Upper lobe of right lung (tissue), 1 donor: Measurements from ENCODE around the gene PAX9. TPM values are rescaled to one million over a fixed set of nuclear protein-coding genes. Genes with fewer than 3 reads are reported as not detected.

ENCODE experiments used
- ATAC-seq: fragments of 200-7000 bp; cut with Tn5 transposase; one replicate; pipeline ENCODE4 v1.9.1; 2020; ENCODE audit warnings: mild to moderate bottlenecking, moderate library complexity
- DNase-seq: peaks from one replicate; pipeline ENCODE4 v3.0.0-alpha.2; 2020
- H3K27ac ChIP-seq: fragments of 200-600 bp; one replicate; pipeline ENCODE4 v1.8.0; 2022
- H3K27me3 ChIP-seq: fragments of 200-600 bp; one replicate; pipeline ENCODE4 v1.8.0; 2022; ENCODE audit warnings: mild to moderate bottlenecking
- H3K36me3 ChIP-seq: fragments of 200-600 bp; one replicate; pipeline ENCODE4 v1.8.0; 2022
- H3K4me1 ChIP-seq: fragments of 200-600 bp; one replicate; pipeline ENCODE4 v1.8.0; 2022
- H3K4me3 ChIP-seq: fragments of 200-600 bp; one replicate; pipeline ENCODE4 v1.8.0; 2022; ENCODE audit warnings: mild to moderate bottlenecking
- H3K9me3 ChIP-seq: fragments of 200-600 bp; one replicate; pipeline ENCODE4 v1.8.0; 2022
- CTCF ChIP-seq: fragments of 200-600 bp; IDR thresholded peaks from one replicate; pipeline ENCODE4 v1.8.0; 2022; ENCODE audit warnings: antibody characterized with exemption
- intact Hi-C: fragments of 100-400 bp; cut with DNase I; formaldehyde crosslinking; loops from one replicate; pipeline ENCODE4 v1.11.0; 2022
- total RNA-seq: library from RNA; stranded (reverse); fragmentation: NEBNext Ultra II Directional; extraction: Animal tissue kit (Norgen Biotek cat#: 25700); gene quantifications from one replicate; pipeline ENCODE4 v1.2.1, GENCODE V29; 2021
- donor health status: DM: no; HTN: yes; CAD: no; lungs with severe emphysema.

The PAX9 gene
- total RNA-seq, 1 donor from 2014 or later = 0.78 TPM

- no peaks in the 10 kb centered on the region for H3K36me3 ChIP-seq
- TF ChIP-seq CTCF = no peak
- DNase-seq = no peak
- no peaks in the 10 kb centered on the region for H3K9me3 ChIP-seq
- no peak for ATAC-seq
- H3K27me3 ChIP-seq = peaks cover 41% of the 10 kb centered on the region
- H3K27ac ChIP-seq = no peak overlapping the region
- intact Hi-C loops = no loop called here
- no peak overlapping the region for H3K4me3 ChIP-seq
- H3K4me1 ChIP-seq = no peaks in the 10 kb centered on the region
Measured at GRCh38 chr14:36674659-36675058, 13.0 kb downstream of the PAX9 start.

DNA sequence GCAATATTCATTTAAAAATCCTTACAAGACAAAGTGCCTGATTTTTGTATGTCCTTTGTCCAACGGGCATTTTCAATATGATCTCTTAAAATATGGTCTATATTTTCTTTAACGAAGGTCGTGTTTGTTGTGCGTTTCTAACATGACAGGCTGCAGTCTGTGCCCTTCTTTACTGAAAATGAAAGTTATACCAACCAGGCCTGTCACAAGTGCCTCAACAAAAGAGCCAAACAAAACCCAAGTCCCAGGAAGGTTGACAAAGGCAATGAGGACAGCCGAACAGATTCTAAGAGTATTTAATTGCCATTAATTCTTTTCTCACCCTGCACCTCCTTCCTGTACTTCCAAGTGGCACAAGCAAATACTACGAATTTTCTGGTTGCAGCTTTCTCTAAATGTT lies 13.9 kb downstream of the PAX9 start:
- no peak overlapping the region for H3K27ac ChIP-seq
- no peaks in the 10 kb centered on the region for H3K4me1 ChIP-seq
- H3K27me3 ChIP-seq = peaks cover 34% of the 10 kb centered on the region
- intact Hi-C loops = no loop called here
- H3K36me3 ChIP-seq = no peaks in the 10 kb centered on the region
- no peak for TF ChIP-seq CTCF
- no peak for ATAC-seq
- DNase-seq = no peak
- no peak overlapping the region for H3K4me3 ChIP-seq
- no peaks in the 10 kb centered on the region for H3K9me3 ChIP-seq

DNA sequence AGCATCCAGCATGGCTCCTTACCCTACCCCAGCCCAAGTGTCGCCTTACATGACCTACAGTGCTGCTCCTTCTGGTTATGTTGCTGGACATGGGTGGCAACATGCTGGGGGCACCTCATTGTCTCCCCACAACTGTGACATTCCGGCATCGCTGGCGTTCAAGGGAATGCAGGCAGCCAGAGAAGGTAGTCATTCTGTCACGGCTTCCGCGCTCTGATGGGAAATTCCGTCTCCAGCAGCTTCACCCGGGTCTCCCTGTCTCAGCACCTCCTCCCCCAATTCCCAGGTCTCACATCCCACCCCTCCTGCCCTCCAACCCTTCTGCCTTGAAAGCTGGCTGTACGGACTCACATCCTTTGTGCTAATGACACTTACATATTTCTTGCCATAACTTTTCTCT lies 14.6 kb downstream of the PAX9 start:
- Histone ChIP-seq H3K9me3 (no peaks in the 10 kb centered on the region), H3K36me3 (no peaks in the 10 kb centered on the region), H3K27ac (no peak overlapping the region), H3K4me3 (no peak overlapping the region), H3K27me3 (peaks cover 28% of the 10 kb centered on the region), H3K4me1 (no peaks in the 10 kb centered on the region)
- ATAC-seq (no peak), DNase-seq (no peak)
- no peak for TF ChIP-seq CTCF
- intact Hi-C loops = no loop called here

DNA sequence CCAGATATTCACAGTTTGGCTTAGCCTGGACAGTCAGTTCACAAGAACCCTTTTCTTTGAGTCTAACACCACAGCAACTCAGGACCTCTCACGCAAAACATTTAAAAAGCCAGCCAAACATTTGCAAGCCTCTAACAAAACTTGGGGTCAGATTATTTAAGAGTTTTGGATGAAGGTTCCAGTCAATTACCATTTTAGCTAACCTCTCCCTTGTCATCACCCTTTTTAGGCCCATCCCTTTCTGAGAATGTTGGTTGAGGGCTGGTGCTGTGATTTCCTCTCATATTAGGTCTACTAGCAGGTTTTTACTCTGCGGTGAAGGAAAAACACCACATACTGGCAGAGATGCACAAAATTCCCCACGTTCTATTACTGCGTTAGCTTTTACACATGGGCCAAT lies 20.7 kb downstream of the PAX9 start:
- DNase-seq = no peak
- no peaks in the 10 kb centered on the region for H3K9me3 ChIP-seq
- H3K27ac ChIP-seq = no peak overlapping the region
- no peaks in the 10 kb centered on the region for H3K36me3 ChIP-seq
- peaks cover under 1% of the 10 kb centered on the region for H3K27me3 ChIP-seq
- ATAC-seq = no peak
- intact Hi-C loops = no loop called here
- no peak overlapping the region for H3K4me3 ChIP-seq
- no peak for TF ChIP-seq CTCF
- no peaks in the 10 kb centered on the region for H3K4me1 ChIP-seq

- intact Hi-C loops = no loop called here
- no peak for DNase-seq
- H3K36me3 ChIP-seq = no peaks in the 10 kb centered on the region
- no peak overlapping the region for H3K4me3 ChIP-seq
- H3K27ac ChIP-seq = no peak overlapping the region
- ATAC-seq = no peak
- no peaks in the 10 kb centered on the region for H3K9me3 ChIP-seq
- no peaks in the 10 kb centered on the region for H3K27me3 ChIP-seq
- no peak for TF ChIP-seq CTCF
- H3K4me1 ChIP-seq = no peaks in the 10 kb centered on the region
Measured at GRCh38 chr14:36683083-36683724, 21.5 kb downstream of the PAX9 start.

GRCh38 chr14:36684946-36685345 lies 23.3 kb downstream of the PAX9 start:
- ATAC-seq = no peak
- DNase-seq = no peak
- TF ChIP-seq CTCF = no peak
- no peaks in the 10 kb centered on the region for H3K27me3 ChIP-seq
- intact Hi-C loops = no loop called here
- H3K4me1 ChIP-seq = no peaks in the 10 kb centered on the region
- H3K9me3 ChIP-seq = no peaks in the 10 kb centered on the region
- no peaks in the 10 kb centered on the region for H3K36me3 ChIP-seq
- H3K27ac ChIP-seq = no peak overlapping the region
- H3K4me3 ChIP-seq = no peak overlapping the region
